Rectal smooth muscle tissue (tissue), 1 donor: ENCODE results near the gene LRP11.
"Not testable (repeated sequence)": the region's sequence is repeated elsewhere in the genome, so short reads cannot be mapped to it uniquely, and the experiment has no call there.

Experiments used
- H3K27ac ChIP-seq: one replicate; pipeline ENCODE4 v1.7.0; 2013; ENCODE audit warnings: low read depth, low read length, inconsistent platforms
- H3K27me3 ChIP-seq: one replicate; pipeline ENCODE4 v1.7.0; 2013; ENCODE audit warnings: low read length; ENCODE audit not compliant: control insufficient read depth, insufficient read depth
- H3K36me3 ChIP-seq: one replicate; pipeline ENCODE4 v1.7.0; 2013; ENCODE audit warnings: low read length; ENCODE audit not compliant: control insufficient read depth, insufficient read depth
- H3K4me1 ChIP-seq: one replicate; pipeline ENCODE4 v1.7.0; 2013; ENCODE audit warnings: low read length; ENCODE audit not compliant: control insufficient read depth, insufficient read depth
- H3K4me3 ChIP-seq: one replicate; pipeline ENCODE4 v1.7.0; 2013; ENCODE audit warnings: low read length
- H3K9ac ChIP-seq: one replicate; pipeline ENCODE4 v1.7.0; 2013; ENCODE audit warnings: low read length

Gene LRP11

GRCh38 chr6:149852180-149852579 lies 12.0 kb downstream of the LRP11 start:
- H3K9ac ChIP-seq = no peak overlapping the region
- H3K27me3 ChIP-seq = no peaks in the 10 kb centered on the region
- H3K4me3 ChIP-seq = no peak overlapping the region
- no peaks in the 10 kb centered on the region for H3K36me3 ChIP-seq
- no peak overlapping the region for H3K27ac ChIP-seq
- H3K4me1 ChIP-seq = no peaks in the 10 kb centered on the region

- Histone ChIP-seq H3K36me3 (no peaks in the 10 kb centered on the region), H3K4me1 (no peaks in the 10 kb centered on the region), H3K9ac (no peak overlapping the region), H3K27ac (no peak overlapping the region), H3K4me3 (no peak overlapping the region), H3K27me3 (no peaks in the 10 kb centered on the region)
Observed at GRCh38 chr6:149851461-149852110, 12.6 kb downstream of the LRP11 start.

GRCh38 chr6:149848343-149848742 lies 15.8 kb downstream of the LRP11 start:
- not testable (repeated sequence) for H3K4me1 ChIP-seq, H3K9ac ChIP-seq, H3K36me3 ChIP-seq, H3K27me3 ChIP-seq, H3K4me3 ChIP-seq, H3K27ac ChIP-seq

- no peaks in the 10 kb centered on the region for H3K27me3 ChIP-seq
- no peak overlapping the region for H3K9ac ChIP-seq
- peaks cover 5% of the 10 kb centered on the region for H3K4me1 ChIP-seq
- no peak overlapping the region for H3K4me3 ChIP-seq
- no peaks in the 10 kb centered on the region for H3K36me3 ChIP-seq
- H3K27ac ChIP-seq = no peak overlapping the region
Observed at GRCh38 chr6:149847939-149848267, 16.3 kb downstream of the LRP11 start.

GRCh38 chr6:149846321-149846720 lies 17.8 kb downstream of the LRP11 start:
- no peaks in the 10 kb centered on the region for H3K27me3 ChIP-seq
- no peaks in the 10 kb centered on the region for H3K36me3 ChIP-seq
- H3K4me3 ChIP-seq = no peak overlapping the region
- peaks cover 5% of the 10 kb centered on the region for H3K4me1 ChIP-seq
- H3K27ac ChIP-seq = no peak overlapping the region
- no peak overlapping the region for H3K9ac ChIP-seq

GRCh38 chr6:149845549-149845948 lies 18.6 kb downstream of the LRP11 start:
- Histone ChIP-seq H3K9ac (no peak overlapping the region), H3K27ac (no peak overlapping the region), H3K4me3 (no peak overlapping the region), H3K36me3 (no peaks in the 10 kb centered on the region), H3K4me1 (peaks cover 5% of the 10 kb centered on the region), H3K27me3 (no peaks in the 10 kb centered on the region)

GRCh38 chr6:149844480-149844879 lies 19.7 kb downstream of the LRP11 start:
- no peak overlapping the region for H3K9ac ChIP-seq
- H3K27ac ChIP-seq = no peak overlapping the region
- no peaks in the 10 kb centered on the region for H3K27me3 ChIP-seq

GRCh38 chr6:149844036-149844435 lies 20.1 kb downstream of the LRP11 start:
- not testable (repeated sequence) for H3K36me3 ChIP-seq, H3K4me1 ChIP-seq, H3K27ac ChIP-seq, H3K27me3 ChIP-seq, H3K9ac ChIP-seq, H3K4me3 ChIP-seq

More at GRCh38 chr6:149844480-149844879, 19.7 kb downstream of the LRP11 start:
- H3K4me1 ChIP-seq = peaks cover 5% of the 10 kb centered on the region
- H3K36me3 ChIP-seq = no peaks in the 10 kb centered on the region
- no peak overlapping the region for H3K4me3 ChIP-seq

GRCh38 chr6:149843051-149843633 lies 21.0 kb downstream of the LRP11 start:
- Histone ChIP-seq H3K4me3 (no peak overlapping the region), H3K27me3 (no peaks in the 10 kb centered on the region), H3K4me1 (peaks cover 5% of the 10 kb centered on the region), H3K36me3 (no peaks in the 10 kb centered on the region), H3K9ac (no peak overlapping the region), H3K27ac (no peak overlapping the region)

- Histone ChIP-seq H3K27me3 (no peaks in the 10 kb centered on the region), H3K9ac (no peak overlapping the region), H3K4me3 (no peak overlapping the region), H3K36me3 (no peaks in the 10 kb centered on the region), H3K4me1 (peaks cover 5% of the 10 kb centered on the region), H3K27ac (no peak overlapping the region)
Observed at GRCh38 chr6:149842331-149842730, 21.8 kb downstream of the LRP11 start.

GRCh38 chr6:149840345-149841075 lies 23.6 kb downstream of the LRP11 start:
- H3K27ac ChIP-seq = no peak overlapping the region
- H3K36me3 ChIP-seq = no peaks in the 10 kb centered on the region
- H3K9ac ChIP-seq = no peak overlapping the region

GRCh38 chr6:149834513-149835481 lies 29.4 kb downstream of the LRP11 start:
- Histone ChIP-seq H3K36me3 (peaks cover 3% of the 10 kb centered on the region), H3K4me1 (no peaks in the 10 kb centered on the region), H3K27me3 (no peaks in the 10 kb centered on the region), H3K9ac (no peak overlapping the region), H3K4me3 (no peak overlapping the region), H3K27ac (no peak overlapping the region)

More at GRCh38 chr6:149840345-149841075, 23.6 kb downstream of the LRP11 start:
- Histone ChIP-seq H3K27me3 (no peaks in the 10 kb centered on the region), H3K4me3 (no peak overlapping the region), H3K4me1 (no peaks in the 10 kb centered on the region)
